Loucy (cell line): ENCODE data around the gene EEFSEC.

Experiments
- H2AFZ ChIP-seq: fragments of 200-600 bp; sonication (generic); 2 replicates; pipeline ENCODE4 v1.6.0; 2016; ENCODE audit warnings: antibody characterized with exemption, mild to moderate bottlenecking, low read length, moderate library complexity
- H3F3A ChIP-seq: fragments of 200-600 bp; 2 replicates; pipeline ENCODE4 v1.6.0; 2016; ENCODE audit warnings: antibody characterized with exemption, low read depth, mild to moderate bottlenecking
- H3K27me3 ChIP-seq: fragments of 200-600 bp; sonication (generic); 2 replicates; pipeline ENCODE4 v1.6.1; 2014; ENCODE audit warnings: low read length, mild to moderate bottlenecking; ENCODE audit not compliant: insufficient read depth, poor library complexity, severe bottlenecking
- H3K36me3 ChIP-seq: fragments of 200-600 bp; sonication (generic); 2 replicates; pipeline ENCODE4 v1.6.1; 2016; ENCODE audit warnings: low read length; ENCODE audit not compliant: insufficient read depth
- H3K4me1 ChIP-seq: fragments of 200-600 bp; sonication (generic); 2 replicates; pipeline ENCODE4 v1.5.1; 2014; ENCODE audit warnings: low read length, mild to moderate bottlenecking; ENCODE audit not compliant: insufficient read depth, poor library complexity, severe bottlenecking
- H3K4me2 ChIP-seq: fragments of 200-600 bp; sonication (generic); 2 replicates; pipeline ENCODE4 v1.6.0; 2014; ENCODE audit warnings: antibody characterized with exemption, low read length, low read depth, mild to moderate bottlenecking; ENCODE audit not compliant: poor library complexity, severe bottlenecking
- H3K4me3 ChIP-seq: fragments of 200-600 bp; sonication (generic); 2 replicates; pipeline ENCODE4 v1.5.1; 2014; ENCODE audit warnings: low read length, mild to moderate bottlenecking, mixed read lengths; ENCODE audit not compliant: poor library complexity, severe bottlenecking
- H3K79me2 ChIP-seq: fragments of 200-600 bp; sonication (generic); 2 replicates; pipeline ENCODE4 v1.6.1; 2014; ENCODE audit warnings: low read length; ENCODE audit not compliant: insufficient read depth
- H3K9ac ChIP-seq: fragments of 200-600 bp; sonication (generic); 2 replicates; pipeline ENCODE4 v1.6.0; 2014; ENCODE audit warnings: mild to moderate bottlenecking, low read depth, low read length, moderate library complexity; ENCODE audit not compliant: poor library complexity, severe bottlenecking
- H3K9me2 ChIP-seq: fragments of 200-600 bp; sonication (generic); replicated peaks from 2 replicates; pipeline ENCODE4 v1.6.1; 2016; ENCODE audit warnings: low read depth, low read length, mixed read lengths
- H3K9me3 ChIP-seq: fragments of 200-600 bp; sonication (generic); 2 replicates; pipeline ENCODE4 v1.6.1; 2014; ENCODE audit warnings: mild to moderate bottlenecking, antibody characterized with exemption, low read length, low read depth; ENCODE audit not compliant: insufficient read depth
- H4K20me1 ChIP-seq: fragments of 200-600 bp; sonication (generic); 2 replicates; pipeline ENCODE4 v1.6.0; 2014; ENCODE audit warnings: antibody characterized with exemption, low read length, mild to moderate bottlenecking; ENCODE audit not compliant: insufficient read depth, poor library complexity, severe bottlenecking
- EZH2phosphoT487 ChIP-seq: fragments of 200-600 bp; IDR thresholded peaks from 2 replicates; pipeline ENCODE4 v1.6.1; 2018; ENCODE audit warnings: antibody characterized with exemption, mild to moderate bottlenecking, moderate library complexity, borderline replicate concordance
- TF ChIP-seq, protein P1 (sequence below): fragments of 200-600 bp; sonication (generic); conservative IDR thresholded peaks from 2 replicates; pipeline ENCODE4 v1.5.1; 2014; ENCODE audit warnings: mild to moderate bottlenecking, antibody characterized with exemption, low read length

The EEFSEC gene

DNA sequence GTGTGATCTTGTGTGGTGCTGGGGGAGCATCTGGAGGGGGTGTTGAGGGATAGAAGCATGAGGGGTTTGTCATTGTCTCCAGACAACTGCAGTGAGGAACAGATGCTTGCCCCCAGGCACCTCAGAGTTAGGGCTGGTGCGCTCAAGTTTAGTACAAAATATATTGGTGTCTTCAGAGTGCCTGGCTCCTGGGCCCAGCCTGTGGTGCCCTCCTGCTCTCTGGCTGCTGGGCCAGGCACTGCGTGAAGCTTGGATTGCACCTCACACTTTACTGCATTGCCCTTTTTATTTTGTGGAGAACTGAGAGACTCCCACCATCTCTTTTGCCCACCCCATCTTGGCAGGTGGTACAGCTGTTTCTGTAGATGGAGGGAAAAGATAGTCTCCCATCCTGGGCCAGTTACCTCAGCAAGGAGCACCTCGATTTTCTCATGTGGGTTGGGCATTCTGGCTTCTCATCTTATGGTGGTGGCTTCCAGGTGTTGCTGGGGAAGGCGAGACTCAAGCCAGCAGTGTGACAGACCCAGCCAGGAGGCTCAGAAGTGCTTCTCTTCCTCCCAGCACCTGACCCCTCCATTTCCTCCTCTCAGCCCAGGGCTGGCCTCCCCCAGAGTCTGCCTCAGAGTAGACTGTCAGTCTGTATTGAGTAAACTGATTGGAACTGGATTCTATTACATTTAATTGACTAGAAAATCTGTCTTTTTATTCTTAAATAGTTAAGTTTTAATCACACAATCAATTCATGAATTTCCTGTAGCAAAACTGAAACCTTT, 173.0 kb downstream of the EEFSEC start:
- Histone ChIP-seq H3K9me3 (no peaks in the 10 kb centered on the region), H3K4me3 (no peak overlapping the region), H4K20me1 (no peaks in the 10 kb centered on the region), H3F3A (no peaks in the 10 kb centered on the region), H3K79me2 (no peaks in the 10 kb centered on the region), H3K9ac (peak overlapping the region; percentile 10), H3K36me3 (no peaks in the 10 kb centered on the region), H3K9me2 (no peaks in the 10 kb centered on the region), H3K27me3 (no peaks in the 10 kb centered on the region), H2AFZ (no peak overlapping the region), H3K4me2 (peak overlapping the region; percentile 16), H3K4me1 (peaks cover 12% of the 10 kb centered on the region)
- TF ChIP-seq EZH2phosphoT487 = no peak
- TF ChIP-seq, protein P1, sequence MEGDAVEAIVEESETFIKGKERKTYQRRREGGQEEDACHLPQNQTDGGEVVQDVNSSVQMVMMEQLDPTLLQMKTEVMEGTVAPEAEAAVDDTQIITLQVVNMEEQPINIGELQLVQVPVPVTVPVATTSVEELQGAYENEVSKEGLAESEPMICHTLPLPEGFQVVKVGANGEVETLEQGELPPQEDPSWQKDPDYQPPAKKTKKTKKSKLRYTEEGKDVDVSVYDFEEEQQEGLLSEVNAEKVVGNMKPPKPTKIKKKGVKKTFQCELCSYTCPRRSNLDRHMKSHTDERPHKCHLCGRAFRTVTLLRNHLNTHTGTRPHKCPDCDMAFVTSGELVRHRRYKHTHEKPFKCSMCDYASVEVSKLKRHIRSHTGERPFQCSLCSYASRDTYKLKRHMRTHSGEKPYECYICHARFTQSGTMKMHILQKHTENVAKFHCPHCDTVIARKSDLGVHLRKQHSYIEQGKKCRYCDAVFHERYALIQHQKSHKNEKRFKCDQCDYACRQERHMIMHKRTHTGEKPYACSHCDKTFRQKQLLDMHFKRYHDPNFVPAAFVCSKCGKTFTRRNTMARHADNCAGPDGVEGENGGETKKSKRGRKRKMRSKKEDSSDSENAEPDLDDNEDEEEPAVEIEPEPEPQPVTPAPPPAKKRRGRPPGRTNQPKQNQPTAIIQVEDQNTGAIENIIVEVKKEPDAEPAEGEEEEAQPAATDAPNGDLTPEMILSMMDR = 0 out of 2 replicates have a peak, but pooled peaks have one; percentile 18

DNA sequence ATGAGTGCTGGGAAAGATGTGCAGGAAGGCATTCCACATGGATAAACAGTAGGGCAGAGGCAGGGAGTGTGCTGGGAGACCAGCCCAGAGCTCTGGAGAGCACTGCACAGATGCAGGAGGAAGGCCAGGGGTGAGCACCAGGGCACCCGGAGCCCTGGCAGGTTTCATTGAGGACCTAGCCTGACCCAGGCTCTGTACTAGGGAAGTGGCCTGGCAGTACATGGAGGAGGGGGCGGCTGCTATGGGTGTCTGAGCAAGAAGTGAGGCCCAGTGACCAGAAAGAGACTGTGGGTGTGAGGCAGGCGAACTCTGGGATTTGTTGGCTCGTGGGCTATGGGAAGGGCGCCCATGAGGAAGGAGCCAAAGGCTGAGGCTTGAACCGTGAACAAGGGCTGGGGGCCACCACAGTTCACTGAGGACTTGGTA, 174.3 kb downstream of the EEFSEC start:
- Histone ChIP-seq H3K27me3 (no peaks in the 10 kb centered on the region), H3F3A (no peaks in the 10 kb centered on the region), H2AFZ (no peak overlapping the region), H3K9ac (no peak overlapping the region), H3K9me3 (no peaks in the 10 kb centered on the region), H3K36me3 (no peaks in the 10 kb centered on the region), H4K20me1 (no peaks in the 10 kb centered on the region), H3K9me2 (no peaks in the 10 kb centered on the region), H3K4me2 (no peak overlapping the region), H3K4me1 (peaks cover 12% of the 10 kb centered on the region), H3K79me2 (no peaks in the 10 kb centered on the region), H3K4me3 (no peak overlapping the region)
- TF ChIP-seq, protein P1 = no peak
- TF ChIP-seq EZH2phosphoT487 = no peak

DNA sequence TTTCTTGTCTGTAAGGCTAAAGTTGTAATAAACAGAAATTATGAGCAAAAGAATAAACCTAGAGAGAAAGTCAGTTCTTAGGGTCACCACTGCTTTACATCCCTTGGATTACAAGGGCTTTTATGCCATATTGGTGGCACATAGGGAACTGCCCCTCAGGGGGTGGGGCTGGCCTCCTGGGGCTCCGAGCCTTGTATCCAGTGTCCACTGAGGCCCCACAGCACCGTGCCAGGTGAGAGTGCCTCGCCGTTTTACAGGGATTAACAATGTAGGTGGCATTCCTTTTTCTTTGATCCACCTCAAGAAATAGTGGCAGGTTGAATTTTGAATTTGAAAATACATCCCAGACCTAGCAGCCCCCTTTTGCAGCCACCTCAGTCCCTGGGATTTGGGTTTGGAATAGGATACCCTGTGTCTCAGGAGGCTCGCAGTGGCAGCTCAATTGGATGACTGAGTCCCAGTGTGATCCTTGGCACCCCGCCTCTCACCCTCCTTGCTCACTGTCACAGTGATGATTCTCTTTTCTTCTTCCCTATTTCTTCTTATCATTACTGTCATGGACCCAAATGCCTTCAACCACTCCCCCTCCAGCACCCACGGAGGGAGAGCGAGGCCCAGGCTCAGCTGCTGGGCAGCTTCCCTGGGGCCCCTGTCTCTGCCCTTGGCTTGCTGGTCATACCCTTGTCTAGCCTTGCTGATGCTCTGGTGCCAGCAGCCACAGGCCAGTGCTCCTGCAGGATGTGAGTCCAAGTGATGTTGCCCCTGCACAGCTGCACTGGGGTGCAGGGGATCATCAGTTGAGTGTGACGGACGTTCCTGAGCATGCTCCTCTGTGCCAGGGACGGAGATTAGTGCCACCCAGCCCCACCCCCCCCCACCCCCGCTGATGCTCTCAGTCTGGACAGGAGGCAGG, 175.5 kb downstream of the EEFSEC start:
- peaks cover 12% of the 10 kb centered on the region for H3K4me1 ChIP-seq

More for the DNA sequence above, 175.5 kb downstream of the EEFSEC start:
- no peak overlapping the region for H3K4me3 ChIP-seq
- no peaks in the 10 kb centered on the region; the same call in 1 of the 2 replicates for H3K36me3 ChIP-seq
- no peaks in the 10 kb centered on the region for H3K79me2 ChIP-seq
- H3K9me2 ChIP-seq = no peaks in the 10 kb centered on the region
- H3K27me3 ChIP-seq = no peaks in the 10 kb centered on the region
- TF ChIP-seq EZH2phosphoT487 = no peak
- H4K20me1 ChIP-seq = no peaks in the 10 kb centered on the region
- no peaks in the 10 kb centered on the region for H3K9me3 ChIP-seq
- no peak overlapping the region for H2AFZ ChIP-seq
- no peak overlapping the region for H3K4me2 ChIP-seq
- no peak overlapping the region for H3K9ac ChIP-seq
- H3F3A ChIP-seq = no peaks in the 10 kb centered on the region
